NT2/D1 (cell line): ENCODE results near the gene DCLK1.

ENCODE experiments used
- SUZ12 ChIP-seq: IDR thresholded peaks from 2 replicates; pipeline ENCODE4 v1.6.1; 2011; ENCODE audit not compliant: insufficient read length, insufficient read depth; ENCODE audit errors: extremely low read depth
- YY1 ChIP-seq: IDR thresholded peaks from 2 replicates; pipeline ENCODE4 v1.6.1; 2011; ENCODE audit not compliant: insufficient read length, insufficient read depth
- ZNF274 ChIP-seq: IDR thresholded peaks from 2 replicates; pipeline ENCODE4 v1.6.1; 2011; ENCODE audit warnings: mild to moderate bottlenecking, low read depth, low read length

GRCh38 chr13:35850569-35850968 is 280.6 kb downstream of the DCLK1 start:
- TF ChIP-seq SUZ12 (no peak), ZNF274 (no peak), YY1 (no peak)
